ENCODE data around the gene XXYLT1.

DNA sequence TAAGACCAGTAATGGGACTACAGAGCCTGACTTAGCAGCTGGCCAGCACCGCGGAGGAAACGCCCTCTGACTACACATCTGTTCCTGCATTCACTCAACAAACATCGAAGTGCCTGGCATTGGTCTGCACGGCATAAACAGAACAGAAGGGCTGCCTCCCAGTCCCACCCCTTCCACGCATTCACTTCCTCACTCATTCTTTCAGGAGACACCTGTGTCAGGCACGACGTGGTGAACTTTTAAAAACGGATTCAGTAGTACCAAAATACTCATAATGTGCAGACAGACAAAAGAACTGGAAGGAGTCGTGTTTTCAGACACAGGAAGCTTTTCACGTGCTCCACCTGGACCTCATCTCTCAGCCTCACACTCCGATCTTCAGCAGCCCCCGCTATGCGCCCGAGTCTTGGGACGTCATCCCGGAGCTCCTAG is 123.3 kb downstream of the XXYLT1 start:
- TF ChIP-seq, protein P1, sequence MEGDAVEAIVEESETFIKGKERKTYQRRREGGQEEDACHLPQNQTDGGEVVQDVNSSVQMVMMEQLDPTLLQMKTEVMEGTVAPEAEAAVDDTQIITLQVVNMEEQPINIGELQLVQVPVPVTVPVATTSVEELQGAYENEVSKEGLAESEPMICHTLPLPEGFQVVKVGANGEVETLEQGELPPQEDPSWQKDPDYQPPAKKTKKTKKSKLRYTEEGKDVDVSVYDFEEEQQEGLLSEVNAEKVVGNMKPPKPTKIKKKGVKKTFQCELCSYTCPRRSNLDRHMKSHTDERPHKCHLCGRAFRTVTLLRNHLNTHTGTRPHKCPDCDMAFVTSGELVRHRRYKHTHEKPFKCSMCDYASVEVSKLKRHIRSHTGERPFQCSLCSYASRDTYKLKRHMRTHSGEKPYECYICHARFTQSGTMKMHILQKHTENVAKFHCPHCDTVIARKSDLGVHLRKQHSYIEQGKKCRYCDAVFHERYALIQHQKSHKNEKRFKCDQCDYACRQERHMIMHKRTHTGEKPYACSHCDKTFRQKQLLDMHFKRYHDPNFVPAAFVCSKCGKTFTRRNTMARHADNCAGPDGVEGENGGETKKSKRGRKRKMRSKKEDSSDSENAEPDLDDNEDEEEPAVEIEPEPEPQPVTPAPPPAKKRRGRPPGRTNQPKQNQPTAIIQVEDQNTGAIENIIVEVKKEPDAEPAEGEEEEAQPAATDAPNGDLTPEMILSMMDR (conservative IDR thresholded peaks at IDR 0.05; ENCODE audit: low read depth, low read length): no peak
- no peak for TF ChIP-seq EZH2 (IDR thresholded peaks at IDR 0.05; ENCODE audit: borderline replicate concordance, low read depth, low read length, poor library complexity, severe bottlenecking)
